Uterus (tissue), 2 donors: ENCODE measurements around the gene CBFA2T2.

Source experiments
- CTCF ChIP-seq, 4 experiments: fragments of 200-600 bp in 2 of 4; fragments of 450-650 bp in 2 of 4; sonication (generic) in 2 of 4; IDR thresholded peaks; one replicate each; pipeline ENCODE4 v1.5.1; 2016 to 2019; ENCODE audit warnings: antibody characterized with exemption in 4 of 4, mild to moderate bottlenecking in 2 of 4, moderate library complexity in 1 of 4
- POLR2A ChIP-seq, 2 donors: fragments of 450-650 bp; IDR thresholded peaks; one replicate each; pipeline ENCODE4 v1.6.1; 2016; ENCODE audit warnings: antibody characterized with exemption in 2 of 2, mild to moderate bottlenecking in 1 of 2, moderate library complexity in 1 of 2

GRCh38 chr20:33568868-33569801 lies 79.2 kb downstream of the CBFA2T2 start:
- TF ChIP-seq CTCF (IDR thresholded peaks at IDR 0.05) (no peak), POLR2A (IDR thresholded peaks at IDR 0.05) (no peak)
